ENCODE results near the gene DMXL1. TPM values are rescaled to one million over a fixed set of nuclear protein-coding genes. Genes with fewer than 3 reads are reported as not detected.

The DMXL1 gene
- polyA plus RNA-seq, 1 of the 3 experiments (the other 2 are of a cell fraction) = 6.6 TPM

GRCh38 chr5:119032656-119033055 lies 38.2 kb upstream of the DMXL1 start:
- no peaks in the 10 kb centered on the region for H3K79me2 ChIP-seq (ENCODE audit: insufficient read depth)
- peak overlapping the region; percentile 32; the same call in 1 of the 2 replicates for H2AFZ ChIP-seq (ENCODE audit: low read depth)
- H3K4me1 ChIP-seq (ENCODE audit: control insufficient read depth in 1 of 2, insufficient read depth in 2 of 2, low read depth in 1 of 2, low read length in 1 of 2) = peaks cover 0 to 8% of the 10 kb centered on the region in 2 experiments; a peak in 1 of 4 replicates
- H3F3A ChIP-seq (replicated peaks; ENCODE audit: insufficient read depth) = peaks cover 15% of the 10 kb centered on the region
- H3K9me2 ChIP-seq = no peaks in the 10 kb centered on the region
- 84% methylated on average over 3 of the region's 3 CpGs for WGBS (ENCODE audit: low lambda C conversion rate)
- no peak for DNase-seq
- TF ChIP-seq NRF1 (IDR thresholded peaks at IDR 0.05; ENCODE audit: low read depth, low read length) (no peak), RAD21 (IDR thresholded peaks at IDR 0.05; ENCODE audit: low read length) (no peak), EZH2phosphoT487 (IDR thresholded peaks at IDR 0.05; ENCODE audit: borderline replicate concordance, low read depth) (no peak), PBX3 (IDR thresholded peaks at IDR 0.05) (no peak), TCF12 (IDR thresholded peaks at IDR 0.05) (no peak), USF2 (IDR thresholded peaks at IDR 0.05; ENCODE audit: borderline replicate concordance, low read depth, low read length) (no peak), POLR2AphosphoS5 (IDR thresholded peaks at IDR 0.05; ENCODE audit: low read depth, low read length) (no peak), FOXM1 (IDR thresholded peaks at IDR 0.05; ENCODE audit: low read depth) (no peak), CHD2 (IDR thresholded peaks at IDR 0.05; ENCODE audit: low read length, partially characterized antibody) (no peak), NFIC (IDR thresholded peaks at IDR 0.05; ENCODE audit: borderline replicate concordance) (no peak), CTCF (IDR thresholded peaks at IDR 0.05) (no peak)
- no peaks in the 10 kb centered on the region for H3K27me3 ChIP-seq (ENCODE audit: insufficient read depth)
- no peak overlapping the region for H3K4me3 ChIP-seq (ENCODE audit: low read depth in 2 of 2, low read length in 1 of 2)
- no peaks in the 10 kb centered on the region for H4K20me1 ChIP-seq (ENCODE audit: insufficient read depth)
- no peaks in the 10 kb centered on the region for H3K9me3 ChIP-seq
- CTCF ChIA-PET = interaction anchor here (1.1 kb wide), 1 partner anchor 283 kb away, joined by 3 read pairs; no protein-coding TSS in a partner anchor
- no peaks in the 10 kb centered on the region for H3K36me3 ChIP-seq (replicated peaks in 1 of 2; ENCODE audit: control insufficient read depth in 1 of 2, insufficient read depth in 2 of 2, low read length in 1 of 2)
- H3K27ac ChIP-seq (ENCODE audit: low read depth in 2 of 2, low read length in 1 of 2) = no peak overlapping the region
- H3K4me2 ChIP-seq = no peak overlapping the region
- no peak overlapping the region for H3K9ac ChIP-seq
- POLR2A ChIA-PET = no interaction called here

- Histone ChIP-seq H3K27me3 (ENCODE audit: insufficient read depth) (no peaks in the 10 kb centered on the region), H4K20me1 (ENCODE audit: insufficient read depth) (no peaks in the 10 kb centered on the region), H3K4me2 (no peak overlapping the region), H3K27ac (ENCODE audit: low read depth in 2 of 2, low read length in 1 of 2) (no peak overlapping the region), H3K9me3 (no peaks in the 10 kb centered on the region), H3K9ac (no peak overlapping the region), H3K9me2 (no peaks in the 10 kb centered on the region), H3K4me1 (ENCODE audit: control insufficient read depth in 1 of 2, insufficient read depth in 2 of 2, low read depth in 1 of 2, low read length in 1 of 2) (peaks cover 0 to 8% of the 10 kb centered on the region in 2 experiments; a peak in 1 of 4 replicates), H3K4me3 (ENCODE audit: low read depth in 2 of 2, low read length in 1 of 2) (no peak overlapping the region), H2AFZ (ENCODE audit: low read depth) (no peak overlapping the region), H3F3A (replicated peaks; ENCODE audit: insufficient read depth) (peaks cover 15% of the 10 kb centered on the region), H3K79me2 (ENCODE audit: insufficient read depth) (no peaks in the 10 kb centered on the region), H3K36me3 (replicated peaks in 1 of 2; ENCODE audit: control insufficient read depth in 1 of 2, insufficient read depth in 2 of 2, low read length in 1 of 2) (no peaks in the 10 kb centered on the region)
- TF ChIP-seq SIN3A (IDR thresholded peaks at IDR 0.05; ENCODE audit: borderline replicate concordance, low read depth, low read length) = no peak
- no peak for TF ChIP-seq RXRA (IDR thresholded peaks at IDR 0.05; ENCODE audit: borderline replicate concordance, low read depth)
- TF ChIP-seq TAF1 (IDR thresholded peaks at IDR 0.05; ENCODE audit: borderline replicate concordance, low read depth, low read length) = no peak
- TF ChIP-seq ELF1 (IDR thresholded peaks at IDR 0.05) = no peak
- no peak for TF ChIP-seq JUND (IDR thresholded peaks at IDR 0.05)
- no peak for TF ChIP-seq CHD2 (IDR thresholded peaks at IDR 0.05; ENCODE audit: low read length, partially characterized antibody)
- TF ChIP-seq USF1 (IDR thresholded peaks at IDR 0.05; ENCODE audit: borderline replicate concordance, low read depth) = no peak
- TF ChIP-seq GABPA (IDR thresholded peaks at IDR 0.05; ENCODE audit: low read depth) = no peak
- TF ChIP-seq EP300 (IDR thresholded peaks at IDR 0.05; ENCODE audit: borderline replicate concordance in 1 of 2, low read depth in 1 of 2, low read length in 1 of 2) = no peak
- no peak for TF ChIP-seq POLR2AphosphoS5 (IDR thresholded peaks at IDR 0.05; ENCODE audit: low read depth, low read length)
- no peak for TF ChIP-seq MEF2A (IDR thresholded peaks at IDR 0.05; ENCODE audit: borderline replicate concordance, low read depth)
- TF ChIP-seq MAX (IDR thresholded peaks at IDR 0.05; ENCODE audit: low read depth) = no peak
- TF ChIP-seq FOXJ3 (CRISPR knock-in tag; IDR thresholded peaks at IDR 0.05) = no peak
- TF ChIP-seq ZBTB33 (IDR thresholded peaks at IDR 0.05; ENCODE audit: borderline replicate concordance, low read depth) = no peak
- no peak for TF ChIP-seq RAD21 (IDR thresholded peaks at IDR 0.05; ENCODE audit: low read length)
- TF ChIP-seq TCF12 (IDR thresholded peaks at IDR 0.05) = no peak
- CTCF ChIA-PET = interaction anchor here (1.1 kb wide), 1 partner anchor 282 kb away, joined by 3 read pairs; no protein-coding TSS in a partner anchor
- WGBS (ENCODE audit: low lambda C conversion rate) = 97% methylated on average over 3 of the region's 3 CpGs
- POLR2A ChIA-PET = no interaction called here
- DNase-seq = no peak
Observed at GRCh38 chr5:119033135-119033534, 37.8 kb upstream of the DMXL1 start.
